CD4-positive, alpha-beta T cell (primary cell): ENCODE results near the gene TSPAN11. TPM values are rescaled to one million over a fixed set of nuclear protein-coding genes. Genes with fewer than 3 reads are reported as not detected.

Experiments
- ATAC-seq: fragments of 200-7000 bp; cut with Tn5 transposase; one replicate; pipeline ENCODE4 v1.10.0; 2022; ENCODE audit warnings: mild to moderate bottlenecking; ENCODE audit not compliant: poor library complexity
- CTCF ChIA-PET: fragments of 350-600 bp; sonication (Branson Sonifier 250); formaldehyde crosslinking; loops from one replicate; lab custom pipeline; 2021; ENCODE audit warnings: antibody characterized with exemption, inconsistent platforms; lab: Charles Lee
- POLR2A ChIA-PET: fragments of 350-600 bp; sonication (Branson Sonifier 250); formaldehyde crosslinking; loops from one replicate; lab custom pipeline; 2021; ENCODE audit warnings: antibody characterized with exemption, inconsistent platforms; lab: Charles Lee
- DNase-seq, 14 experiments: peaks; one replicate each; pipeline ENCODE4 v3.0.0-alpha.2; 2013 to 2020; ENCODE audit warnings: mixed read lengths in 2 of 14
- H3K27ac ChIP-seq, 2 donors: one replicate each; pipeline versions ENCODE4 v1.5.1 to v1.7.0; 2013; ENCODE audit warnings: low read length in 2 of 2, low read depth in 1 of 2, mild to moderate bottlenecking in 1 of 2
- H3K27me3 ChIP-seq, 2 experiments: 1 replicate in 1 of 2; 2 replicates in 1 of 2; pipeline versions ENCODE4 v1.6.1 to v1.7.0; 2013; ENCODE audit warnings: low read length in 2 of 2, control low read depth in 1 of 2, mild to moderate bottlenecking in 1 of 2, moderate library complexity in 1 of 2; ENCODE audit not compliant: insufficient read depth in 2 of 2, control insufficient read depth in 1 of 2
- H3K36me3 ChIP-seq: one replicate; pipeline ENCODE4 v1.6.1; 2013; ENCODE audit warnings: low read length, control low read depth; ENCODE audit not compliant: insufficient read depth
- H3K4me1 ChIP-seq: one replicate; pipeline ENCODE4 v1.6.1; 2013; ENCODE audit warnings: low read length, control low read depth; ENCODE audit not compliant: insufficient read depth
- H3K4me3 ChIP-seq: one replicate; pipeline ENCODE4 v1.5.1; 2013; ENCODE audit warnings: mild to moderate bottlenecking, low read length, moderate library complexity
- H3K9me3 ChIP-seq, 2 experiments: 1 replicate in 1 of 2; 2 replicates in 1 of 2; pipeline versions ENCODE4 v1.6.1 to v1.7.0; 2013; ENCODE audit warnings: low read length in 2 of 2, mild to moderate bottlenecking in 2 of 2, control low read depth in 1 of 2, moderate library complexity in 1 of 2; ENCODE audit not compliant: control insufficient read depth in 1 of 2, insufficient read depth in 1 of 2
- H3K27ac Mint-ChIP-seq: one replicate; pipeline ENCODE4 v1.8.0; 2020; ENCODE audit warnings: mixed read lengths
- H3K27me3 Mint-ChIP-seq: one replicate; pipeline ENCODE4 v1.8.0; 2021; ENCODE audit warnings: mixed read lengths
- H3K36me3 Mint-ChIP-seq: one replicate; pipeline ENCODE4 v1.8.0; 2021; ENCODE audit warnings: low read depth, mixed read lengths
- H3K4me1 Mint-ChIP-seq: one replicate; pipeline ENCODE4 v1.8.0; 2021; ENCODE audit warnings: low read depth, mixed read lengths
- H3K4me3 Mint-ChIP-seq: one replicate; pipeline ENCODE4 v1.8.0; 2020; ENCODE audit warnings: mild to moderate bottlenecking, mixed read lengths
- H3K9me3 Mint-ChIP-seq: one replicate; pipeline ENCODE4 v1.8.0; 2020; ENCODE audit warnings: mixed read lengths
- CTCF ChIP-seq: fragments of 200-600 bp; IDR thresholded peaks from one replicate; pipeline ENCODE4 v1.8.0; 2022; ENCODE audit warnings: antibody characterized with exemption, mild to moderate bottlenecking
- intact Hi-C, 2 experiments: fragments of 100-400 bp; cut with DNase I in 1 of 2; cut with micrococcal nuclease in 1 of 2; formaldehyde crosslinking; loops; one replicate each; pipeline versions ENCODE4 v1.15.1 to v1.9.0; 2023 to 2025; cut with DNase I, micrococcal nuclease
- total RNA-seq, 174 experiments: library from RNA in 2 of 174; stranded (reverse) in 2 of 174; gene quantifications; one replicate each; pipeline ENCODE4 v1.2.3 and lab custom pipeline; 2021 to 2026

The TSPAN11 gene
- total RNA-seq, 2 experiments from 2014 or later = not detected

GRCh38 chr12:31005944-31006361 is 79.4 kb downstream of the TSPAN11 start:
- H3K4me1 ChIP-seq = no peaks in the 10 kb centered on the region
- no peaks in the 10 kb centered on the region for H3K9me3 Mint-ChIP-seq
- no peak for TF ChIP-seq CTCF
- no peaks in the 10 kb centered on the region for H3K4me1 Mint-ChIP-seq
- no peaks in the 10 kb centered on the region for H3K9me3 ChIP-seq
- H3K4me3 ChIP-seq = no peak overlapping the region
- no peak for DNase-seq
- H3K27me3 Mint-ChIP-seq = no peaks in the 10 kb centered on the region
- no peaks in the 10 kb centered on the region for H3K27me3 ChIP-seq
- ChIA-PET CTCF (no interaction called here), POLR2A (no interaction called here)
- ATAC-seq = no peak
- no peaks in the 10 kb centered on the region for H3K36me3 Mint-ChIP-seq
- no peak overlapping the region for H3K27ac ChIP-seq
- intact Hi-C loops = no loop called here
- no peak overlapping the region for H3K27ac Mint-ChIP-seq
- H3K4me3 Mint-ChIP-seq = no peak overlapping the region
- no peaks in the 10 kb centered on the region for H3K36me3 ChIP-seq

GRCh38 chr12:31006416-31007152 is 80.0 kb downstream of the TSPAN11 start:
- TF ChIP-seq CTCF = no peak
- H3K4me1 ChIP-seq = no peaks in the 10 kb centered on the region
- H3K27me3 ChIP-seq = no peaks in the 10 kb centered on the region
- DNase-seq (no peak), ATAC-seq (no peak)
- Mint-ChIP-seq H3K9me3 (no peaks in the 10 kb centered on the region), H3K36me3 (no peaks in the 10 kb centered on the region), H3K4me3 (no peak overlapping the region), H3K27ac (no peak overlapping the region), H3K4me1 (no peaks in the 10 kb centered on the region), H3K27me3 (no peaks in the 10 kb centered on the region)
- H3K4me3 ChIP-seq = no peak overlapping the region
- no peaks in the 10 kb centered on the region for H3K36me3 ChIP-seq
- ChIA-PET CTCF (no interaction called here), POLR2A (no interaction called here)
- H3K9me3 ChIP-seq = no peaks in the 10 kb centered on the region
- H3K27ac ChIP-seq = no peak overlapping the region
- intact Hi-C loops = no loop called here

GRCh38 chr12:31007153-31007495 is 80.6 kb downstream of the TSPAN11 start:
- Histone ChIP-seq H3K4me1 (no peaks in the 10 kb centered on the region), H3K36me3 (no peaks in the 10 kb centered on the region), H3K27ac (no peak overlapping the region), H3K27me3 (no peaks in the 10 kb centered on the region), H3K9me3 (no peaks in the 10 kb centered on the region), H3K4me3 (no peak overlapping the region)
- TF ChIP-seq CTCF = no peak
- H3K4me3 Mint-ChIP-seq = no peak overlapping the region
- intact Hi-C loops = no loop called here
- H3K36me3 Mint-ChIP-seq = no peaks in the 10 kb centered on the region
- H3K27me3 Mint-ChIP-seq = no peaks in the 10 kb centered on the region
- no peaks in the 10 kb centered on the region for H3K4me1 Mint-ChIP-seq
- CTCF ChIA-PET = no interaction called here
- H3K9me3 Mint-ChIP-seq = no peaks in the 10 kb centered on the region
- POLR2A ChIA-PET = no interaction called here
- no peak for ATAC-seq
- no peak for DNase-seq
- no peak overlapping the region for H3K27ac Mint-ChIP-seq
